Aorta (tissue), 5 donors: Measurements from ENCODE around the gene NCOA5. TPM values are rescaled to one million over a fixed set of nuclear protein-coding genes. Genes with fewer than 3 reads are reported as not detected.

Source experiments
- ATAC-seq: fragments of 200-7000 bp; cut with Tn5 transposase; one replicate; pipeline ENCODE4 v1.9.1; 2022; ENCODE audit warnings: moderate library complexity; ENCODE audit not compliant: low FRiP score
- DNase-seq, 2 donors: peaks; one replicate each; pipeline ENCODE4 v3.0.0-alpha.2; 2020
- H3K27ac ChIP-seq, 2 donors: one replicate each; pipeline ENCODE4 v1.5.1; 2013; ENCODE audit warnings: low read length in 2 of 2, mild to moderate bottlenecking in 2 of 2, moderate library complexity in 2 of 2, control low read depth in 1 of 2, inconsistent platforms in 1 of 2, low read depth in 1 of 2
- H3K27me3 ChIP-seq, 2 donors: one replicate each; pipeline ENCODE4 v1.6.1; 2013; ENCODE audit warnings: control low read depth in 1 of 2, low read length in 1 of 2, mild to moderate bottlenecking in 1 of 2, moderate library complexity in 1 of 2; ENCODE audit not compliant: insufficient read depth in 2 of 2, control insufficient read depth in 1 of 2
- H3K36me3 ChIP-seq, 2 donors: one replicate each; pipeline ENCODE4 v1.6.1; 2013; ENCODE audit warnings: control low read depth in 1 of 2, low read length in 1 of 2, mild to moderate bottlenecking in 1 of 2; ENCODE audit not compliant: insufficient read depth in 2 of 2, control insufficient read depth in 1 of 2
- H3K4me1 ChIP-seq, 2 donors: one replicate each; pipeline ENCODE4 v1.6.1; 2013; ENCODE audit warnings: low read length in 2 of 2, control low read depth in 1 of 2, mild to moderate bottlenecking in 1 of 2, moderate library complexity in 1 of 2; ENCODE audit not compliant: insufficient read depth in 2 of 2, control insufficient read depth in 1 of 2
- H3K4me3 ChIP-seq, 2 donors: one replicate each; pipeline ENCODE4 v1.5.1; 2013; ENCODE audit warnings: low read length in 2 of 2, control low read depth in 1 of 2, mild to moderate bottlenecking in 1 of 2
- H3K9me3 ChIP-seq: one replicate; pipeline ENCODE4 v1.6.1; 2013; ENCODE audit warnings: mild to moderate bottlenecking, low read length; ENCODE audit not compliant: control insufficient read depth
- WGBS, 2 donors: extraction: QIAGEN DNeasy Blood & Tissue Kit; methylation state at CpG; one replicate each; pipeline ENCODE4 v1.1.7; 2013; 5-methylcytosine and 5-hydroxymethylcytosine counted together
- intact Hi-C, 2 donors: fragments of 100-400 bp; cut with DNase I; formaldehyde crosslinking; loops; one replicate each; pipeline versions ENCODE4 v1.14.2 to v1.15.0; 2022
- polyA plus RNA-seq, 2 donors: library from polyadenylated mRNA; stranded (reverse); fragments of 200-250 nt; gene quantifications; one replicate each; pipeline ENCODE4 v1.2.3, GENCODE V29; 2013
- total RNA-seq, 2 donors: library from RNA; stranded (reverse); fragmentation: NEBNext Ultra II Directional; extraction: Animal tissue kit (Norgen Biotek cat#: 25700); gene quantifications; one replicate each; pipeline ENCODE4 v1.2.1, GENCODE V29; 2021
- donor health status: healthy with polysubstance abuse.
- donor health status: Bipolar disorder and iron deficiency.
- donor health status: DM: no; HTN: no; CAD: no.
- donor health status: DM: no; HTN: no; CAD: no.
- donor health status: DM: yes; HTN: yes; CAD: no.

NCOA5 gene
- total and polyA plus RNA-seq, 4 donors, result 8.5 to 23.7 (median 14.5) TPM

GRCh38 chr20:46114449-46114848 is 24.7 kb upstream of the NCOA5 start:
- Histone ChIP-seq H3K4me1 (no peaks in the 10 kb centered on the region), H3K9me3 (no peaks in the 10 kb centered on the region), H3K36me3 (no peaks in the 10 kb centered on the region), H3K27me3 (no peaks in the 10 kb centered on the region), H3K27ac (no peak overlapping the region), H3K4me3 (no peak overlapping the region)
- intact Hi-C loops, result no loop called here
- no peak for DNase-seq
- 69 to 71% methylated on average over 2 of the region's 2 CpGs for WGBS, 2 donors
- no peak for ATAC-seq

DNA sequence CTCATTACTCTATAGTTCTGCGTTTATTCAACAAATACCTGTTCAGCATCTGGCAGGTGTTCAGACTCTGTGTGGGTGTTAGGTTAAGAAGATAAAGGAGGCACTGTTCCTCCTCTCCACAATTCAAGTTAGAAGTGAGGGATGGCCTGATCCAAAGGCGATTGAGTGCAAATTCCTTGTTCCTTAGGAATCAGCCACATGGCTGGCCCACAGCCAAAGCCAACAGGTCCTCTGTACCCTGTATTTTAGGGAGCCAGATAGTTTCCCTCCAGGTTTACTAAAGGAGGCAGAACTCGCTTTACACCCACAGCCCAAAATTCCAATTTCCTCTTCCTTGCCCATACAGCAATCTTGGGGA is 23.3 kb upstream of the NCOA5 start:
- DNase-seq (no peak), ATAC-seq (no peak)
- H3K27me3 ChIP-seq, result no peaks in the 10 kb centered on the region
- intact Hi-C loops, result no loop called here
- no peaks in the 10 kb centered on the region for H3K9me3 ChIP-seq
- no peaks in the 10 kb centered on the region for H3K4me1 ChIP-seq
- H3K27ac ChIP-seq, result no peak overlapping the region
- WGBS, 2 donors, result 60 to 64% methylated on average over 3 of the region's 3 CpGs
- H3K36me3 ChIP-seq, result no peaks in the 10 kb centered on the region
- H3K4me3 ChIP-seq, result no peak overlapping the region

DNA sequence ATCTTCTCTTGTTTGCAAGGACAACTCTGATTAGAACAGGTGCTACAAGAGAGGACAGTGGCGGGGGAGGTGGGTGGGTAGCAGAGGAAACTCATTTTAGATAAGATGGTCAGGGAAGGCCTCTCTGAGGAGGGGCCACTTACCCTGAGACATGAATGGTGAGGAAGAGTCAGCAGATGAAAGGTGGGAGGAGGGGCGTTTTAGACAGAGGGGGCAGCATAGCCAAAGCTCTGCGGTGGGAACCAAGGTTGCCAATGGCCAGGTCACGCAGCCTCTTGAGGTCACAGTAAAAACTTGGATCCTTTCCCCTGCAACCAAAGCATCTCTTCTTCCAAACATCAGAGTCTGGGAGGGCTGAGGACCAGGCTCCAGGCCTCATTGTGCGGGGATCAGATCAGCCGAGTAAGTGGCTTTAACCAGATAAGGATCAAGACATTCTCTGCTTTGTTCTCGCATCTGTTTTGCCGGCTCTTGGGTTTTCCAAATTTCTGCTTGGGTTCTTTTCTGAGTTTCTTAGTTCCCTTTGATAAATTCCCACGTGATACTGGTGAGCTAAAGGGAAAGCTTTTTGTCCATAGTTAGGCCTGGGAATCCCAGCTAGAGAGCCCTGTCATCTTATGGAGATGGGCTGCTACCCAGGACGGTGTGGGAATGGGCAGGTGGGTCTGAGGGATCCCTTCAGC is 22.8 kb upstream of the NCOA5 start:
- 67 to 68% methylated on average over 10 of the region's 10 CpGs for WGBS, 2 donors
- Histone ChIP-seq H3K27me3 (no peaks in the 10 kb centered on the region), H3K9me3 (no peaks in the 10 kb centered on the region), H3K36me3 (no peaks in the 10 kb centered on the region), H3K27ac (no peak overlapping the region), H3K4me3 (no peak overlapping the region), H3K4me1 (no peaks in the 10 kb centered on the region)
- no peak for ATAC-seq
- DNase-seq, result no peak
- intact Hi-C loops, result no loop called here

DNA sequence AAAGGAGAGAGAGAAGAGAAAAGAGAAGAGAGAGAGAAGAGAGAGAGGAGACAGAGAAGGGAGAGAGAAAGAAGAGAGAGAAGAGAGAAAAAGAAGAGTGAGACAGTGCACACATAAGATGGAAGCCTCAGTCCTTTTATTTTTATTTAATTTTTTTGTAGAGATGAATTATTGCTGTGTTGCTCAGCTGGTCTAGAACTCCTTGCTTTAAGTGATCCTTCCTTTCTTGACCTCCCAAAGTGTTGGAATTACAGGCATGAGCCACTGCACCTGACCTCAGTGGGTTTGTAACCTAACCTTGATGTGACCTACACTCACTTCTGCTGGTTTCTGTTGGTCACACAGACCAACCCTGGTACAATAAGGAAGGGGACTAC is 22.1 kb upstream of the NCOA5 start:
- no peaks in the 10 kb centered on the region for H3K4me1 ChIP-seq
- H3K36me3 ChIP-seq, result no peaks in the 10 kb centered on the region
- H3K9me3 ChIP-seq, result peaks cover 1% of the 10 kb centered on the region
- DNase-seq, result no peak
- intact Hi-C loops, result no loop called here
- no peak overlapping the region for H3K27ac ChIP-seq
- H3K27me3 ChIP-seq, result no peaks in the 10 kb centered on the region
- H3K4me3 ChIP-seq, result no peak overlapping the region
- no peak for ATAC-seq

DNA sequence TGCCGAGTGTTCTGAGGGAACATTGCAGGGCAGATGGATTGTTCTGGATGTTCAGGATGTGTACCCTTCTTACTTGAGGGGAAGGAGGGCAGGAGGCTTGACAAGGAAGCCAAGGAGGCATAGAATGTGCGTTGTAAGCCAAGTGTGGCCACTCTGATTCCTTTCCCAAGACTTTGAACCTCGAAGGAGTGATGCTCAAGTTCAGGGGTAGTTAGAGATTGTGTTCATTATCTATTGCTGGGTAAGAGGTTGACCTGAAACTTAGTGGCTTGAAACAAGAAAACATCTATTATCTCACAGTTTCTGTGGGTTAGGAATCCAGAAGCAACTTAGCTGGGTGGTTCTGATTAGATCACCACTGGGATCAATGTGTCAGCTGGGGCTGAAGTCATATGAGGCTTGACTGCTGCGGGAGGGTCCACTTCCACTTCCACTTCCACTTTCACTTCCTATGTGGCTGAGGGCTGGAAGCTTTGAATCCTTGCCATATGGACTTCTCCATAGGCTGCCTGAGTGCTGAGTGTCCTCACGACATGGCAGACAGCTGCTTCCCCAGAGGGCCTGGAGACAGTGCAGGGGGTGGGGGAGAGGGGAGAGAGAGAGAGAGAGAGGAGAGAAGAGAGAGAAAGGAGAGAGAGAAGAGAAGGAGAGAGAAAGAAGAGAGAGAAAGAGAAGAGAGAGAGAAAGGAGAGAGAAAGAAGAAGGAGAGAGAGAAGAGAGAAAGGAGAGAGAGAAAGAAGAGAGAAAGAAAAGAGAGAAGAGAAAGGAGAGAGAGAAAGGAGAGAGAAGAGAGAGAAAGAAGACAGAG is 21.5 kb upstream of the NCOA5 start:
- 57% methylated on average over 5 of the region's 5 CpGs for WGBS, 2 donors
- no peak for ATAC-seq
- no peaks in the 10 kb centered on the region for H3K27me3 ChIP-seq

GRCh38 chr20:46108976-46109375 is 19.2 kb upstream of the NCOA5 start:
- ATAC-seq (no peak), DNase-seq (no peak)
- H3K27me3 ChIP-seq, result no peaks in the 10 kb centered on the region
- intact Hi-C loops, result no loop called here
- H3K4me1 ChIP-seq, result no peaks in the 10 kb centered on the region
- no peaks in the 10 kb centered on the region for H3K36me3 ChIP-seq
- H3K27ac ChIP-seq, result no peak overlapping the region
- H3K9me3 ChIP-seq, result peaks cover 3% of the 10 kb centered on the region
- WGBS, 2 donors, result 82 to 86% methylated on average over 14 of the region's 14 CpGs
- H3K4me3 ChIP-seq, result no peak overlapping the region

More for the DNA sequence above, 21.5 kb upstream of the NCOA5 start:
- H3K9me3 ChIP-seq, result peaks cover 1% of the 10 kb centered on the region
- peak; percentile 54 to 75 for DNase-seq
- no peak overlapping the region for H3K27ac ChIP-seq
- intact Hi-C loops, result no loop called here
- H3K4me3 ChIP-seq, result no peak overlapping the region
- no peaks in the 10 kb centered on the region for H3K4me1 ChIP-seq
- H3K36me3 ChIP-seq, result no peaks in the 10 kb centered on the region

DNA sequence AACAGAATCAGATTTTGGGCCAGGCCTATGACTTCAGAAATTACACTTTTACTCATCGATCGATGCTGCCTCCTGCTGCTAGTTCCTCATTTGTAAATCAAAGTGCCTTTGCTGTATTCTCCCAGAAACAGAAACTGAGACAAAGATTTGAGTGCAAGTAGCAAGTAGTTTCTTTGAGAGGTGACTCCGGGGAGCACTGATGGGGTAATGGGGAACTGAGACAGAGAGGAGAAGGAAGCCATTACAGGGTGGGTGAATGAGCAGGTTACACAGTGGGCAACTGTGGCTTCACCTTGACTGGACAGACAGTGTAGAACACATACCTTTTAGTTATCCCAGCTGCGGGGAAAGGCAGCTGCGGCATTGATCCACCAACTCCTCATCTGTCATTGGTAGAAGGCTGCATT is 18.7 kb upstream of the NCOA5 start:
- intact Hi-C loops, result no loop called here
- DNase-seq (no peak), ATAC-seq (no peak)
- no peak overlapping the region for H3K4me3 ChIP-seq
- H3K27ac ChIP-seq, result no peak overlapping the region
- WGBS, 2 donors, result 83 to 86% methylated on average over 5 of the region's 5 CpGs
- H3K27me3 ChIP-seq, result no peaks in the 10 kb centered on the region
- no peaks in the 10 kb centered on the region for H3K4me1 ChIP-seq
- no peaks in the 10 kb centered on the region for H3K36me3 ChIP-seq
- H3K9me3 ChIP-seq, result peaks cover 3% of the 10 kb centered on the region

DNA sequence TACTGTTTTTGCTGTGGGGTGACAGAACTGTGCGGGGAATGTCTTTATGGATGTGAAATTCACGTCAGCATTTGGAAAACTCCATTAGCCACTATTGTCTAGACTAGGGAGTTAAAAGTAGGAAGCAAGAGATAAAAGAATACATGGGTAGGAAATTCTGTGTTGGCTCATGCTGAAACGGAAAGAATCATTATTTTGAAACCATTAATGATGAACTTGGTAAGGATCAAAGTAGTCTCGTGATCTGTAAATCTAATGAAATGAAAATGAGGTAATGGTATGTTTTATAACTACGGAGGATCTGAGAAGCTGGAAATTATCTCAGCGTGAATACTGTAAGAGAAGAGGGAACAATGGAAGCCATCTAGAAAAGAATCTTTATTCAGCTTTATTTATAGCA is 17.3 kb upstream of the NCOA5 start:
- no peak overlapping the region for H3K27ac ChIP-seq
- H3K4me1 ChIP-seq, result no peaks in the 10 kb centered on the region
- no peak overlapping the region for H3K4me3 ChIP-seq
- ATAC-seq, result no peak
- peaks cover 4% of the 10 kb centered on the region for H3K9me3 ChIP-seq
- DNase-seq, result no peak
- no peaks in the 10 kb centered on the region for H3K36me3 ChIP-seq
- WGBS, 2 donors, result 68 to 69% methylated on average over 6 of the region's 6 CpGs
- intact Hi-C loops, result no loop called here
- no peaks in the 10 kb centered on the region for H3K27me3 ChIP-seq

GRCh38 chr20:46104262-46104661 is 14.5 kb upstream of the NCOA5 start:
- H3K4me1 ChIP-seq, result no peaks in the 10 kb centered on the region
- intact Hi-C loops, result no loop called here
- no peaks in the 10 kb centered on the region for H3K27me3 ChIP-seq
- peaks cover 4% of the 10 kb centered on the region for H3K9me3 ChIP-seq
- 70 to 74% methylated on average over 3 of the region's 3 CpGs for WGBS, 2 donors
- no peak overlapping the region for H3K27ac ChIP-seq
- DNase-seq (no peak), ATAC-seq (no peak)
- H3K4me3 ChIP-seq, result no peak overlapping the region
- no peaks in the 10 kb centered on the region for H3K36me3 ChIP-seq
